T-helper 1 cell (primary cell): ENCODE measurements around the gene GALK1.

Source experiments
- DNase-seq, 5 donors: peaks; one replicate each; pipeline ENCODE4 v3.0.0-alpha.2; 2012 to 2020

GALK1 gene

DNA sequence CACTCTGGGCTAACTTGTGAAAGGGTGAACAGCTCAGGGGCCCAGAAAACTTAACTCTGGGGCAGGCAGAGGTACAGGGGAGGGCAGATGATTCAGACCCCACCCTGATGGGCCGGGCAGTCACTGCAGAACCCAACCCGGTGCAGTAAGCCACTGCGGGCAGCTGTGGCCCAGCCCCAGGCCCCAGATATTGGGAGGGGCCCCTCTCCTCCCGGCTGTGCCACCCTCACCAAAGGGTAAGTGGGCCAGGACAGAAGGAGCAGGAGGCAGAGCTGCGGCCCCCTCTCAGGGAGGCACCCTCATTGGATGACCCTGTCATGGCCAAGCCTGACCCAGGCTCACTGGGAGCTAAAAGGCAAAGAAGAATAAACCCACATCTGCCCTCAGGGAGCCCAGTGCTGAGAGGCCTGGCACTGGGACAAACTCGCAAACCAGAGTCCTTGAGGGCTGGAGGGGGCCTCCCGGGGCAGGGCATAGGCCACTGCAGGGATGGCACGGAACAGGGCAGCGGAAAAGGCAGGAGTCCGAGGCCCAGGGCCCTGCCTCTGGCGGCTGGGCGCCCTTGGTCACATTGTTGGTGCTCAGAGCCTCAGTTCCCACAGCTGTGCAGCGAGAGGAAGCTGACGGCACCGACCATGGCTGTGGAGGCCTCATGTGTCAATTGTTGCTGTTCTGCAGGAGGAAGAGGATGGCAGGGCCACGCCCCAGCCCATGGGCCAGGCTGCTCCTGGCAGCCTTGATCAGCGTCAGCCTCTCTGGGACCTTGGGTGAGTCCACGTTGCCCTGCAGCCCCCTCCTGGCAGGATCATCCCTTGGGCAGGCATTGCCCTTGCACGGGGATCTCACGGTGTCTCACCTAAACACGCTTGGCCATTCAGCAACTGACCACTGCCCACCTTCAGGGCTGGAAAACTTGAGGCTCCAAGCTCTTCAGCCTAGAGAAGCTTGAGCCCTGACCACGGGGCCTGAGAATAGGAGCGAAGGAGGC lies 40.7 kb downstream of the GALK1 start:
- no peak for DNase-seq

DNA sequence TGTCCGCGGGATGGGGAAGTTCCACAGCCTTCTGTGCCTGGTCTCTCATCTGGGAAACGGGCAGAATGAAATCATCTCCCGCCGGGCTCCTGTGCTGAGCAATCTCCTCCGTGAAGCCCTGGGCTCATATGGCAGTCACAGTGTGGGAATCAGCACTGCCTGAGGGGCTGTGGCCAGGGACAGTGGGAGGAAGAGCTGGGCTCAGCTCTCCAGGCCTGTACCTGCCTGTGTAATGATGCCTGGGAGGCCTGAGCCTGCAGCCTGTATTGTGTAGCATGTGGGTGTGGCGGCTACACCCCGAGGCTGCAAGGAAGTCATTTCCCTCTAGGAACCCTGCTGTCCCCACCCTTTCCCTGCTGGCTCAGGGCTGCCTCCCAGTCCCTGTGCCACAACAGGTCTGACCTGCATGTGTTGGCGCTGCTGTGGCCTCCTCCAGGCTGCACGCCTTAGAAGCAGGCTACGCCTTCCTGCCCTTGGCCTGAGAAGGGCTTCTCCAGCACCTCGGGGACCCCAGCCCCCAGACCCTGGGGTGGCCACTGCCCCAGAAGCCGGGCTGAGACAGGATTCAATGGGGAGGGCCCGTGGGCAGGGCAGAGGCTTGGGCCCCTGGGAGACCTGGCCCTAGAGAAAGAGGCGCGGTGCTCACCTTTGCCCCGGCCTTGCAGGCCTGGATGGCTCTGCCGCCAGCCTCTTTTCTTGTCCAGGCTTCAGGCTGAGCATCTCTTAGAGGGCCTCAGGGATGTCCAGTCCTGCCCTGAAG lies 41.6 kb downstream of the GALK1 start:
- DNase-seq: no peak

DNA sequence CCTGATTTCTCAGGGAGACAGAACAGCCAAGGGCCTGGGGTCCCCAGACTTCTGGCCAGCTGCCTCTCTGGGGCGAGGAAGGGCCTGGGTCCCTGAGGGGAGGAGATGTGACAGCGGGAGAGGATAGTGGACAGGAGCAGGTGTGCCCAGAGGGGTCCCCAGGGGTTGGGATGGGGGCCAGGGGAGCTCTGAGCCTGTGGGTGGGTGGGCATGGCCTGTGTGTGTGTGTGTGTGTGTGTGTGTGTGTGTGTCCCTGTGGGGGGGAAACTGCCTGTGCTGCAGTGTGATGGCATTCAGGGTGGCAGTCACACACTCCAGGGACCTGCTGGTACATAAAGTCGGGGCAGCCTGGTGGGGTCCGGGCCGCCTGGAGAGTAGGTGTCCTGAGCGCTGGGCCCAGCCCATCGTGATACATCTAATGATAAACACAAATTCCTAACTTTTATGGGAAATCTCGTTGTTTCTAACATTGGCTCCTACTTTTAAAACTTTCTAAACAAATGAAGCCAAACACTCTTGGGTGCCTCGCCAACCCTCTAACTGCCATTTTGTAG lies 42.4 kb downstream of the GALK1 start:
- no peak for DNase-seq

DNA sequence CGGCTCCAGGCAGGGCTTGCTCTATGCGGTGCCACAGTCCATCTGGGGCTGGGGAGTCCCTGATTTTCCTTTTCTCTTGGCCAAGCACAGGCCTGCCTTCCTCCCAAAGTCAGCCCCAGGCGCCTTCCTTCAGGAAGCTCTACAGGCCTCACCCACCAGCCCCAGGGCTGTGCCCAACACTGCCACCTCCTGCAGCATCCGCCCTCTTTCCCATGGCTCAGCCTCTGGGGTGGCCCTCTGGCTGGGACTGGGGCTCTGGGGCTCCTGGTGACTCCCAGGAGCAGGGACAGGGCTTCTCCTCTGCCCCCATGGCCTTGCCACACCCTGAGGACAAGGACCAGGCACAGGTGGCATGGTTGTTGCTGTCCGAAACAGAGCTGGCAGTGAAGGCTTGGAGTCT lies 42.9 kb downstream of the GALK1 start:
- DNase-seq: no peak

DNA sequence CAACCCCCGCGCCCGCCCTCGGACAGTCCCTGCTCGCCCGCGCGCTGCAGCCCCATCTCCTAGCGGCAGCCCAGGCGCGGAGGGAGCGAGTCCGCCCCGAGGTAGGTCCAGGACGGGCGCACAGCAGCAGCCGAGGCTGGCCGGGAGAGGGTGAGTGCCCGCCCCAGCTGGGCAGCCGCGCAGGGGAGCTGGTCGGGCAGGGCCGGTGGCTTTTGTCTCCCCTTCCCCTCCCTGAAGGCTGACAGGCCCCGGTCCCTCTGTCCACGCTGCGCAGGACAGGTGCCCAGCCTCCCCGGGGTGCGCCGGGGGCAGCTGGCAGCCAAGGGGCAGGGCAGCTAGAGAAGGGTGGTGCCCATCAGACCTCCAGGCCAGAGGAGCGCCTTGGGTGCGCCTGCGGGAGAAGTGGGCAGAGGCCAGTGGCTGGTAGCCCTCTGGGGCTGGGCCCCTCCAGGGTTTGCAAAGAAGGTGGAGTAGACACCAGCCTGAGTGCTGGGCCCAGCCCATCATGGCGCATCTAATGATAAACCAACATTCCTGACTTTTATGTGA lies 43.5 kb downstream of the GALK1 start:
- DNase-seq: no peak

DNA sequence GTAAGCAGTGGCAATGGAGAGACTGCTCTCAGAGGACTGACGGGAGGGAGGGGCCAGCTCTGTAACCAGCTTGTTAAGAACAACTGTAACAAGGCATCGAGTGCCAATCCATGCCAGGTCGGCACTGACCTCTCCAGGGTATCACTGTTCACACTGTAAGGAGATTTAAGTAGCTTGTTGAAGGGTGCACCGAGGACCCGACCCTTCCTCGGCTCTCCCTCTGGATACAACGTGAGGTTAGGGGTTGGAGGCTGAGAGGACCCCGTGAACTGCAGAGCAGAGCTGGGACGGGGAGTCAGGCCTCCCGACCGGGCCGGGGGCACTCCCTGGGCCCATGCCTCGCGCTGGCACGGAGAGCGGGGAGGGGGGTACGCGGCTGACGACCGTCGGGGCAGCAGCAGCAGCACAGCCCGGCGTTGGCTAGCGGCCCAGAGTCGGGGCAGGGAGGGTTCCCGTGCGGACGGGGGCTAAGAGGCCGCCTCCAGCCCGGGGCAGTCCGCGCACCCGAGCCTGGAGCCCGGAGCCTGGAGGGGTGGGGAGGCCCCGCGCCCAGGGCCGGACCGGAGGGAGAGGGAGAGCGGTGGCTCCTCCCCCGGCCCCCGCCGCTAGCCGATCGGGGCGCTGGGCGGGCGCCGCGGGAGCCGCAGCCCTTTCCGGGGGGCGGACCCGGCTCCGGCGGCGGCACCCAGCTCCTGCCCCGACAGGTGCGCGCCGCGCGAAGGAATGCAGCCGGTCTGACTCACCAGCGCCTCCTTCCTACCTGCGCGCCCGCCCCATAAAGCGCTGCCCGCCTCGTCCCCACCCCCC lies 44.1 kb downstream of the GALK1 start, which contains the start of gene ITGB4:
ITGB4 (plus strand) TSS at position 804 of the 807 bp plus-strand sequence. CDS start 3,245 bp downstream, outside the sequence.
- peak; percentile 38 to 72 (median 55) for DNase-seq

DNA sequence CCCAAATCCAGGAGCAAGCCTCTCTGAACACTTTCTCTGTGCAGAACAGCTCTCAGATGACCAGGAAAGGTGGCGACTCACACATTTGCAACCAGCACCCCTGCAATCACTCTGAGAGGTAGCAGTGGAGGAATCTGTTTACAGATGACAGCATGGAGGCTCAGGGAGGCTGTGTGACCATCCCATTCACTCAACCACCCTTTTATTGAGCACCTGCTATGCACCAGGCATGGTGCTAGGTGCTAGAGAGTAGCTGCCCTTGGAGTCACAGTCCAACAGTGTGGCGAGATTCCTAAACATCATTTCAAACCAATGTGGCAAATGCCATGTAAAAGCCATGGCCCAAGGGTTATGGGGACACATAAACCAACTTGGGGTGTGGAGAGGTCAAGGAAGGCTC lies 45.3 kb downstream of the GALK1 start:
- no peak for DNase-seq

DNA sequence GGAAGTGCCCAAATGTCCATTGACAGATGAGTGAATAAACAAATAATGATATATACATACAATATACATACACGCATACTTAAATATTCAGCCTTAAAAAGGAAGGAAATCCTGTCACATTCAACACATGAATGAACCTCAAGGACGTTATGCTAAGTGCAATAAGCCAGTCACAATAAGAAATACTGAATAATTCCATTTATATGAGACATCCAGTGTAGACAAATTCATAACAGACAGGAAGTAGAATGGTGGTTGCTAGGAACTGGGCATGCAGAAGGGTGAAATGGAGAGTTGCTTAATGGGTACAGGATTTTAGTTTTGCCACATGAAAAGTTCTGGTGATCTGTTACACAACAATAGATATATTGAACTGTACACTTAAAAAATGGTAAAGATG lies 52.5 kb downstream of the GALK1 start:
- DNase-seq: no peak
